HG02852 (cell line): Measurements from ENCODE around the gene IQCK.

ENCODE experiments used
- ATAC-seq: cut with Tn5 transposase; IDR thresholded peaks from one replicate; pipeline ENCODE4 v1.9.1; 2021; ENCODE audit warnings: mild to moderate bottlenecking, moderate library complexity; ENCODE audit not compliant: unreplicated experiment

Gene IQCK

GRCh38 chr16:19879241-19879792, 161.2 kb downstream of the IQCK start:
- ATAC-seq = no peak

- ATAC-seq = no peak
Measured at GRCh38 chr16:19881028-19881427, 163.0 kb downstream of the IQCK start.

GRCh38 chr16:19881783-19882182, 163.7 kb downstream of the IQCK start:
- ATAC-seq = no peak

DNA sequence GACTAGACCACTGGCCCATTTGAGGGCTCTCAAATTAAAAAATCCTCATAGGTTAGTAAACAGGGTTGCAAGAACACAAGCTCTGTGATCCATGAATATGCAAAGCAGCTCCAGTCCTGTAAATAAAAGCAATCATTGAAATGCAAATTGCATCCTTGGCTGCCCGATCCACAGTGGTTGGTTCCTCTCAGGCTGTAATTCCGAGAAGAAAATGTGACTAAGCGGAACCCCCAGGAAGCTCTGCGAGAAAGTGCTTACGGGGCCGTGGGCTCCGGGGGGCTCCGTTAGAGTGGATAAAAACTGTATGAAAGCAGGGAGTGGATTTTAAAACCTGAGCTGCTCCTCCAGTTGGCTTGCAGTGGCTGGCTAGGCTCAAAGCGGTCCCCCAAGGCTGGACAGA, 164.1 kb downstream of the IQCK start:
- no peak for ATAC-seq

DNA sequence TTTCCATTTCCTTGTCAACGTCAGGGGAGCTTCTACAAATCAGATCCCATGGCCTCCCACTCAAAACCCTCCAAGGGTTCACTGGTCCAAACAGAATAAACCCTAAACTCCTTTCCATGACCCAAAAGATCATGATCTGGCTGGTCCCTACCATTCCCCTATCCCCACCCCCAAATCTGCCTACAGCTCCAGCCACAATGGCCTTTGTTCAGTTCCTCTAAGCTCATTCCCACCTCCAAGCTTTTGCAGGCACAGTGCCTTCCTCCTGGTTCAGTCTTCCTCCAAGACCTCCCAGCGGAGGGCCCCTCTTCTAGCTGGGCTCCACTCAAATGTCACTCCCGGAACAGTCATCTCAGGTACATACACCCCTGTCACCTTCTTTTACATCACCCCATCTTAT, 164.6 kb downstream of the IQCK start:
- no peak for ATAC-seq

- ATAC-seq = no peak
Measured at GRCh38 chr16:19883296-19883965, 165.4 kb downstream of the IQCK start.

DNA sequence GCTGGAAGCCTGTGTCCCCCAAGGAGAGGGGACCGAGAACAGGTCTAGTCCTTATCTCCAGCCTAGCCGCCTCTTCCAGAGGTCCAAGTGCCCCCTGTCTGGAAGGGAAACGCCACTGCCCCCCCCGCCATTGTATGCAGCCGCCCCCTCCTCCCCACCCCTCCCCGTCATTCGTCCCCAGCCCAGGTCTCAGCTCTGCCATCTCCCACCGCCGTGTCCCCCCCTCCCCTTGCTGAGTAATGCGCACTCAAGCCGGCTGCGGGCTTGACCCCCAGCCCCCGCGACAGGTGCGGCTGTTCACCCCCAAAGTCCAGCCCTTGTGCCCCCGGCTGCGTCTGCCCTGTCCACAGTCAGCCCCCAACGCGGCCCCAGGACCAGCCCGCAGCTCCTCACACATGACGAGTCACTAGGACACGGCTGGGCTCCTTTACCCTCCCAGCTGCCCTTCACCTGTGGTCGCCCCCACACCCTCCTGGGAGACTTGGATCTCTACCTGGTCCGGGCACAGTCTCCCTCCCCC, 166.0 kb downstream of the IQCK start:
- ATAC-seq = no peak

DNA sequence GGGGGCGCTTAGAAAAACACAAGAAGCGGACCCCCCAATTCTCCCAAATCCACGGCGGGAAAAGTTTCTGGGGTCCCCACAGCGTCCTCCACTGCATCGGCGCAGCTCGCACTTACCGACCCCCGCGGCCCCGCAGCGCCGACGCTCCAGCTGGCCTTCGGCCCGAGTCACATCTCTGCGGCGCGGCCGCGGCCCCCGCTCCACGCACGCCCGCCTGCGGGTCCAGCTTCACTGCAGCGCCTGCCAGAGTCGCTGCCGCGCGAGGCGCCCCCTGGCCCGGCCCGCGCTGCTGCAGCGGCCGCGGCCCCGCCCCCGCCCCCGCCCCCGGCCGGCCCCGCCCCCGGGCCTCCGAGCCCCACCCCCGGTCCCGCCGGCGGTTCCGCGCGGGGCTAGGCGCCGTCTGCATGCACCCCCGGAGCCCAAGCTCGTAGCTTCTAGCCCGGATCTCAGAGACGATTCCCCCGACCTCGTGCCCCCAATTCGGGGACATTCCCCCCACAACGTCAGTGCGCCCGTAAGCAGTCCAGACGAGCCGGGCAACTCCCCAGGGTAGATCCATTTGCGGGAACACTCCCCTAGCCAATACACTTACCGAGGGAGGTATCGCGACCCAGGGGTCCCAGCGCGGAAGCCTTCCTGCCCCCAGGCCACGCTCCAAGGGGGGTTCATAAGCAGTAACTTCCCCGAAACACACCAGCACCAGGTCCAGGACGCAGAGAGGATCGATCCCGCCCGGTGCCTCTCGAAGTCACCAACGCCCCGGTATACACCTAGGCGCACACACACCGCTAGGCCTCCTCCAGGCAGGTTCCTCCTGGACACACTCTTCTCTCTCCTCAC, 166.8 kb downstream of the IQCK start, which contains the start of gene GPRC5B:
TSS of gene GPRC5B (minus strand) at position 238 of the 840 bp plus-strand sequence. CDS start 12,003 bp downstream, outside the sequence.
- ATAC-seq = no peak

DNA sequence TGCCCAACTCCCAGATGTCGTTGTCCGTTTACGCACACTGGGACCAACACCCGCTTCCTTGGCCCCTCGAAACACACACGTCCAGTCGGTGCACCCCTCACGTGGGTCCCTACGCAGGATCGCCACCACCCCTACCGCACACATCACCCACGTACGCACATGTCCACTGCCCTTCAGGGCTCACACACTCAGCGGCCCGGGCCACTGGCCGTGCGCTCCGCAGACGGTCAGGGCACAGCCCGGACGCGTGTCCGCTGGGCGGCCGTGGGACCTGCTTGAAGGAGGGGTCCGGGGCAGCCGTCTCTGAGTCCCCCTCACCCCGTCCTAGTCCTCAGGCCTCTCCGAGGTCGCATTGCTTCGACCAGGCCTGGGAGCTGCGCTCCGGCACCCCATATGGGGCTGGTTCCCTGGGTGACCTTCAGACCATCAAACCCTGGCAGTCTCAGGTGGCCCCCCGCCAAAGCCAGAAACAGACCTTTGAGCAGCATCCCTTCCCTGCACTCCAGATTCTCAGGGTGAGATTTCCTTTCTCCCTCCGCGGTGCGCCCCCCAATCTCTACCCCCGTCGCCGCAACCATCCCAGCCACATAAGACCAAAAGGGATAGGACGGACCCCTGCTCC, 167.5 kb downstream of the IQCK start:
- no peak for ATAC-seq

- no peak for ATAC-seq
Measured at GRCh38 chr16:19886073-19886941, 168.2 kb downstream of the IQCK start.

GRCh38 chr16:19888834-19889233, 170.8 kb downstream of the IQCK start:
- no peak for ATAC-seq

DNA sequence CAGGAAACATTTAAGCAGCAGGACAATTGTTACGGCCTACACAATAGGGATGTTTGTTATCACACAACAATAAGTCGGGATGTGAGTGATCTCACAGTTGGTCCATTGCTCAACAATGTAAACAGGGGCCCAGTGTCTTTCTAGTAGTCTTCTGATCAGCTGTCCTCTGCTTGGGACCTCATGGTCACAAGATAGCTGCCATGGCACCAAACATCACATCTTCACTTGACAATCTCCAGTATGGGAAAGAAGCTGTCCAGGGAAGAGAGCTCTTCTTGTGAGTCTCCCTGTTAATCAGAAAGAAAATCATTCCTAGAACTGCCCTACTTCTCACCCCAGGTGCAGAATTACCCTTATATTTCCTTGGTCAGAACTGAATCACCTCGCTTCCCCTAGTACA, 172.8 kb downstream of the IQCK start:
- ATAC-seq = no peak

- ATAC-seq = no peak
Measured at GRCh38 chr16:19892902-19893301, 174.8 kb downstream of the IQCK start.

DNA sequence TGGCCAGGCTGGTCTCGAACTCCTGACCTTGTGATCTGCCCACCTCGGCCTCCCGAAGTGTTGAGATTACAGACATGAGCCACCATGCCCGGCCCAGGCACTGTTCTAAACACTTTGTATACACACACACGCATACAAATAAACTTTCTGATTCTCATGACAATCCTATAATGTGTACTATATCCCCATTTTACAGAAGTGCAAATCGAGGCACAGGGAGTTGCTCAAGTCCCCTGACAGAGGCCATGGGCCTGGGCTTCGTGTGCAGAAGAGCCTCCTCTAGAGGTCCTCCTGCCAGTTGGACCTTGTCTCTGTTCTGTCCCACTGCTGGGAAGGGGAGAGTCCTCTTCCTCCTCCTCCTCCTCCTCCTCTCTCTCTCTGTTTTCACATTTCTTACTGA, 176.5 kb downstream of the IQCK start:
- ATAC-seq = no peak

DNA sequence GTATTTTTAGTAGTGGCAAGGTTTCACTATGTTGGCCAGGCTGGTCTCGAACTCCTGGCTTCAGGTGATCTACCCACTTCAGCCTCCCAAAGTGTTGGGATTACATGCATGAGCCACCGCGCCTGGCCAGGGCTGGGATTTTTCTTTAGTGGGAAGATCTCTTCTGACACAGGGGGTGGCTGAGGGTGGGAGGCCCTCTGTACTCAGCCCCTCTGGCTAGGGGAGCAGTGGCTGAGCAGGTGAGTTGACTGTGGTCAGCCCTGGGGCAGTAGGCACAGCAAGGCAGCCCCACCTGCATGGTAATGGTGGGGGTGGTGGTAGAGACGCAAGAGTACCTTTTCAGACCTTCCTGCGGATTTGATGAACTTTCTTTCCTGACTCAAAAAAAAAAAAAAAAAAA, 178.9 kb downstream of the IQCK start:
- no peak for ATAC-seq

DNA sequence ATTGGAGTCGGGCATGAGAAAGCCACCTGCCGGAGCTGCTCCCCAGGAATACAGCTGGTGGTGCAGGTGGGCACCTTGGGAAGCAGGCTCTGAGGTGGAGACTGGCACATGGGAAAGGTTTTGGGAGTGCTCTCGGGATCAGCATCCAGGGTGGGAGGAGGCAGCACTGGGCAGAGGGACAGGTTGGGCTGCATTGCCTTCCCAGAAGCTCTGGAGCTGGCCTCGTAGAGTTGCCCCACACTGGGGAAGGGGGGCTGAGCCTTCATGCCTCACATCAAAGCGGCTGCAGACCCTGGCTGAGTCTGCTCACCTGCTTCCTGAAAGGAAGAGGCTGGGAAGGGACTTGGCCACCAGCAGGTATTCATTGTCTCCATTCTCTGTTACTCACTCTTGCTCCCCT, 180.1 kb downstream of the IQCK start:
- ATAC-seq = no peak

DNA sequence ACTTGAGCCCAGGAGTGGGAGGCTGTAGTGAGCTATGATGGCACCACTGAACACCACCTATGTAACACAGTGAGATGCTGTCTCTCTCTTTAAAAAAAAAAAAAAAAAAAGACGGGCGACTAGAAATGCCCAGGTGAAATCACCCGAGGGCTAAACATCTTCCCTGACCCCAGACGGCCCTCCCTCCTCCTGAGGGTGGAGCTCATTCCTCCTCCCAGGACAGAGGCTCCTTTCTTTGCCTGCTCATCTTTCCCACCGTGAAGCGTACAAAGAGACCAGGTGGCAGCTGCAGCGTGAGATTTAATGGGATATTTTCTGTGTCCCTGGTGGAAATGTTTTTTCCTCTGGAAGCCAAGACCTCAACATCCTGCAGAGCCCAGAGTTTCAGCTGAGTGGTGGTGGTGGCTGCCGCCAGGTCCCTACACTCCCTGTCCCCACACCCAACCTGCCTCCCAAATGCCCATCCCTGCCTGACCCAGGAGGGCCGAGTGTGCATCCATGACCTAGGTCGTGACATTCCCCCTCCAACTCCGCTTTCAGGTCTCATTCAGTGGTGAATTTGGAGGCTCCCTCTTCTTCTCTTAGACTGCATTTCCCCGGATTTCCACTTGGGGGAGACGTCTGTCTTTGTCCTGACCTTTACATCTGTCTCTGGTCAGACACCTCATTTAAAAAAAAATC, 181.0 kb downstream of the IQCK start:
- no peak for ATAC-seq

- no peak for ATAC-seq
Measured at GRCh38 chr16:19899605-19899955, 181.5 kb downstream of the IQCK start.

GRCh38 chr16:19901164-19901563, 183.1 kb downstream of the IQCK start:
- ATAC-seq = no peak
